GOT3 (cell line): ENCODE results near the gene TBC1D9B.
"Not testable (repeated sequence)": the region's sequence is repeated elsewhere in the genome, so short reads cannot be mapped to it uniquely, and the experiment has no call there.

Experiments
- DNase-seq: peaks from one replicate; lab custom pipeline; 2025; ENCODE audit warnings: mixed read lengths; lab: John Stamatoyannopoulos, UW

TBC1D9B gene

DNA sequence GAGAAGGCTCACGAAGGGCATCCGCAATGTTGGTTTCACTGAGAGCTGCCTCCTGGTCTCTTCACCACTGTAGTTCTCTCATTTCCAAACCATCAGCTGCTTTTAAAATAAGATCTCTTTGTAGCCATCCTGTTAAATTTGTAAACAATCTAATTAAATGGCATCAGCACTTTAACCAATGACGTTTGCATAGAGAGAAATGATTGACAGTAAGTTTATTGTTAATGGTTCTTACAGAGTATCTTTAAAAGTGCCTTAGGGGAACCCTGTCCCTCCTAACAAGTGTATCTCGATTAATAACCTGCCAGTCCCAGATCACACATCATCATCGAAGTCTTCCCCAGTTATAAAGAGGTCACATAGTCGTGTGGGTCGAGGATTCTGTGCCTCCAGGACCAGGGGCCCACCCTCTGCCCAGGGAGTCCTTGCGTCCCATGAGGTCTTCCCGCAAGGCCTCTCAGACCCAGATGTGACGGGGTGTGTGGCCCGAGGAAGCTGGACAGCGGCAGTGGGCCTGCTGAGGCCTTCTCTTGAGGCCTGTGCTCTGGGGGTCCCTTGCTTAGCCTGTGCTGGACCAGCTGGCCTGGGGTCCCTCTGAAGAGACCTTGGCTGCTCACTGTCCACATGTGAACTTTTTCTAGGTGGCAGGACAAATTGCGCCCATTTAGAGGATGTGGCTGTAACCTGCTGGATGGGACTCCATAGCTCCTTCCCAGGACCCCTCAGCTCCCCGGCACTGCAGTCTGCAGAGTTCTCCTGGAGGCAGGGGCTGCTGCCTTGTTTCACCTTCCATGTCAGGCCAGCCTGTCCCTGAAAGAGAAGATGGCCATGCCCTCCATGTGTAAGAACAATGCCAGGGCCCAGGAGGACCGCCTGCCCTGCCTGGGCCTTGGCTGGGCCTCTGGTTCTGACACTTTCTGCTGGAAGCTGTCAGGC is 70.4 kb downstream of the TBC1D9B start:
- DNase-seq = no peak

DNA sequence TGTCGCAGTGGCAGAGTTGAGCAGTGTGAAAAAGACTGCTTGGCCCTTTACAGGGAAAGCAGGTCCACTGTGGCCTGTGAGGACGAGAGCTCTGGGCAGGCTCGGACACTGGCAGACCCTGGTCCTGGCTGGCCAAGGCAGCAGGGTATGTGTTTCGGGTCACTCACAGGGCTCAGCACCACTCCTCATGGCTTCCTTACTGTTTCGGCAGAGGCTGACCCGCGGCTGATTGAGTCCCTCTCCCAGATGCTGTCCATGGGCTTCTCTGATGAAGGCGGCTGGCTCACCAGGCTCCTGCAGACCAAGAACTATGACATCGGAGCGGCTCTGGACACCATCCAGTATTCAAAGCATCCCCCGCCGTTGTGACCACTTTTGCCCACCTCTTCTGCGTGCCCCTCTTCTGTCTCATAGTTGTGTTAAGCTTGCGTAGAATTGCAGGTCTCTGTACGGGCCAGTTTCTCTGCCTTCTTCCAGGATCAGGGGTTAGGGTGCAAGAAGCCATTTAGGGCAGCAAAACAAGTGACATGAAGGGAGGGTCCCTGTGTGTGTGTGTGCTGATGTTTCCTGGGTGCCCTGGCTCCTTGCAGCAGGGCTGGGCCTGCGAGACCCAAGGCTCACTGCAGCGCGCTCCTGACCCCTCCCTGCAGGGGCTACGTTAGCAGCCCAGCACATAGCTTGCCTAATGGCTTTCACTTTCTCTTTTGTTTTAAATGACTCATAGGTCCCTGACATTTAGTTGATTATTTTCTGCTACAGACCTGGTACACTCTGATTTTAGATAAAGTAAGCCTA is 71.3 kb downstream of the TBC1D9B start:
- no peak for DNase-seq

DNA sequence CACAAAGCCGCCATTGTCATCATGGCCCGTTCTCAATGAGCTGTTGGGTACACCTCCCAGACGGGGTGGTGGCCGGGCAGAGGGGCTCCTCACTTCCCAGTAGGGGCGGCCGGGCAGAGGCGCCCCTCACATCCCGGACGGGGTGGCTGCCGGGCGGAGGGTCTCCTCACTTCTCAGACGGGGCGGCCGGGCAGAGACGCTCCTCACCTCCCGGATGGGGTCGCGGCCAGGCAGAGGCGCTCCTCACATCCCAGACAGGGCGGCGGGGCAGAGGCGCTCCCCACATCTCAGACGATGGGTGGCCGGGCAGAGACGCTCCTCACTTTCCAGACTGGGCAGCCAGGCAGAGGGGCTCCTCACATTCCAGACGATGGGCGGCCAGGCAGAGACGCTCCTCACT is 72.8 kb downstream of the TBC1D9B start:
- DNase-seq = not testable (repeated sequence)

DNA sequence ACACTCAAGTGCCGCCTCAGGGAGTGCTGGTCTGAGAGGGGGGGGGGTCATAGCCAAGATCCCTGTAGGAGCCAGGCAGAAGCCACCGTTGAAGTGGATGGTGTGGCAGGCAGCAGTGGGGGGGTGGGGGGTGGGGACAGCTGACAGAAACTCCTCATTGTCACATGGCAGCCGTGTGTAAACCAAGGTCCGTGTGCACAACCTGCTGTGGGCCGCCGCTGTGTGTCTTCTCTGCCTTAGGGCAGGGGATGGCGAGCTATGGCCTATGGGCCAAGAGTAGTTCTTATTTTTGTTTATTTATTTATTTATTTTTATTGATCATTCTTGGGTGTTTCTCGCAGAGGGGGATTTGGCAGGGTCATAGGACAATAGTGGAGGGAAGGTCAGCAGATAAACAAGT is 73.6 kb downstream of the TBC1D9B start:
- DNase-seq = no peak

DNA sequence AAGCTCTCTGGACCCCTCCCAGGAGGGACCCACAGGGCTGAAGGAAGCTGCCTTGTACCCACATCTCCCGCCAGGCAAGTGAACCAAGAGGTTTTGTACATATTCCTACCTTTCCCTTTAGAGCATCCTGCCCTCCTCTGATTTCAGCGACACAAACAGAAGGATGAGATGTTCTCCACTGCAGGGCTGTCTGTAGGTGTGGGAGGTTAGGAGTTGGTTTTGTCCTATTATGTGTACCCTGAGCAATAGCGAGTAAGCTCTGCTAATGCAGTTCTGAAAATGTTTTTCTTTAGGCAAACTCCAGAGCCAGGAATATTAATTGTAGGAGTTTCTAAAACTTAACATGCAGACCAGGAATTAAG is 74.0 kb downstream of the TBC1D9B start:
- no peak for DNase-seq

DNA sequence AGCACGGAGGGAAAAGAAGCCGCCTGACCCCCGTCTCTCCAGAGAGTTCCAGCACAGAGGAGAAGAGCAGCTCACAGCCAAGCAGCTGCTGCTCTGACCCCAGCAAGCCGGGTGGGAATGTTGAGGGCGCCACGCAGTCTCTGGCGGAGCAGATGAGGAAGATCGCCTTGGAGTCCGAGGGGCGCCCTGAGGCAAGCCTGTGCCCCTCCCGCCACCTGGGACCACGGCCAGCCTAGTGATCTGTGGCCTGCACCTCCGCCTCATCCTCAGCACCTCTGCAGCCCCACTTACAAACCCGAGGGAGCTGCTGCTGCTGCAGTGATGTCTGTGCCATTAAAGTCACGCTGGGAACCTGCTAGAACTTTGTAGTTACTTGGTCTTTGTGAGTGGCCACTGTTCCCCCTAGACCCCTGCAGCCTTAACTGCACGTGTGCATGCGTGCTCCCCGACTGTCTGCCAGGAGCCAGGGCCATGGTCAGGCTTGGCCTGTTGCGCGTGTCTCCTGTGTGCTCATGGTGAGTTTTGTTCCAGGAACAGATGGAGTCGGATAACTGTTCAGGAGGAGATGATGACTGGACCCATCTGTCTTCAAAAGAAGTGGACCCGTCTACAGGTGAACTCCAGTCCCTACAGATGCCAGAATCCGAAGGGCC is 74.5 kb downstream of the TBC1D9B start:
- no peak for DNase-seq

DNA sequence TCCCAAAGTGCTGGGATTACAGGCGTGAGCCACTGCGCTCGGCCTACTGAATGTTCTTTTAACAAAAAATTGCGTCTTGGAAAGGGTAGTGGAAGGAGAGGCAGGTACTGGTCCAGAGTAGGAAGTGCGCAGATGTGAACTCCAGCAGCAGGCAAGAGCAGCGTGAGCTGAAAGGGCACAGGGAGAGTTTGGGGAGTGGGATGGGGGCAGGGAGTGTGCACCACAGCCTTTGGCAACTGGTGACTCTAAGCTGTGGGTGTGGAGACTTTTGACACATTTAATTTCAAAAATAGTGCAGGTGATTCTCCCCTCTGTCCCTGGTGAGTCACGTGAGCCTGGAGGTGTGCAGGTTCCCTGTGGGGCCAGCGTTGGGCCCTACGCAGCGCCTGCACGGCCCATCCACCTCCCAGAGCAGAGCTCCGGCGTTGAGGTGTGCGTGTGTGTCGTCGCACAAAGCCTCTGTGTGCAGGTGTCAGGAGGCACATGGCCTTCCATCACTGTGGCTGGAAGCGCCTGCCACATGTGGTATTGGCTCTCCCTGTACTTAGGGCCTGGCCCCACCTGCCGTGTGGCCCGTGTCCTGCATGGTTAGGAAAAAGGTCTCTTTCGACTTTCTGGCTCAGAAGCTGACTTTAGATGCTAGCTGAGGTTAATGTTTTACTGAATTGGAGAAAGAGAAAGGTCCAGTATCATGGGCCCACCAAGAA is 75.5 kb downstream of the TBC1D9B start:
- DNase-seq = no peak

DNA sequence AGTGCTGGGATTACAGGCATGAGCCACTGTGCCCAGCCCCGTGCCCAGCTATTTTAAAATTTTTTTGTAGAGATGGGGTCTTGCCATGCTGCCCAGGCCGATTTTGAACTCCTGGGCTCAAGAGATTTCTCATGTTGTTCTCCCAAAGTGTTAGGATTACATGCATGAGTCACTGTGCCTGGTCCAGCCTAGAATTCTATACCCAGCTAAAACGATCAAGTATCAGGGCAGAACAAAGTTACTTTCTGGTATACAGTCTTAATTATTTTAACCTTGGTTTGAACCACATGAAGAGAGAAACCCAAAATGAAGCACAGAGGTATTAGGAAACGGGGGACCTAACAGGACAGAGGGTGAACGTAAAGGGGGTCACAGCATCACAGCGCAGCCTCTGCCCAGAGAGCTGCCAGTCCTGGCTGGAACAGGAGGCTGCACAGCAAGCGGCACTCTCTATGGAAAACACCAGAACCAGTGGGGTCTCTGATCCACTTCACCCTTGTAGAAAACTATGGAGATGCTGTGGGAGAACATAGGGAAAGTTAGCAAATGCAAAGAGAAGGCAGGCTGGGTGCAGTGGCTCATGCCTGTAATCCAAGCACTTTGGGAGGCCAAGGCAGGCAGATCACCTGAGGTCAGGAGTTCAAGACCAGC is 76.8 kb downstream of the TBC1D9B start:
- no peak for DNase-seq

DNA sequence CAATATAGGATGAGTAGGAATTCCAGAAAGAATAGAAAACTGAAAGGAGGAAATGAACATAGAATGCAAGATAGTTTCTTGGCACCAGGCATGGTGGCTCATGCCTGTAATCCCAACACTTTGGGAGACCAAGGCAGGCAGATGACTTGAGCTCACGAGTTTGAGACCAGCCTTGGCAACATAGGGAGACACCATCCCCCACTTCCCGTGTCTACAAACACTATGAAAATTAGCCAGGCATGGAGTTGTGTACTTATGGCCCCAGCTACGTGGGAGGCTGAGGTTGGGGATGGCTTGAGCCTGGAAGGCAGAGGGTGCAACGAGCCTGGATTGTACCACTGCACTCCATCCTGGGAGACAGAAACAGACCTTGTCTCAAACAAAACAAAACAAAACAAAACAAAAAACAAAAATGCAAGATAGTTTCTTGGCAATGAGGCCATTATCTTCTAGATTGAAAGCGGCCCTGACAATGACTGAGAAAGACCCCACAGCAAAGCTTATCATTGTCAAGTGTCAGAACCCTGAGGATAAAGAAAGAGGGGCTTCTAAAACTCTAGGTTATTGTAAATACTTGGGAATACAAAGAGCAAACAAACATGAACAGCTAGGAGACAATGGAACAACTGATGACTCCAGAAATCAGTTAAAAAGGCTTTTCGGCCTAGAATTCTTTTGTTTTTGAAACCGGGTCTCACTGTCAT is 77.8 kb downstream of the TBC1D9B start:
- no peak for DNase-seq

DNA sequence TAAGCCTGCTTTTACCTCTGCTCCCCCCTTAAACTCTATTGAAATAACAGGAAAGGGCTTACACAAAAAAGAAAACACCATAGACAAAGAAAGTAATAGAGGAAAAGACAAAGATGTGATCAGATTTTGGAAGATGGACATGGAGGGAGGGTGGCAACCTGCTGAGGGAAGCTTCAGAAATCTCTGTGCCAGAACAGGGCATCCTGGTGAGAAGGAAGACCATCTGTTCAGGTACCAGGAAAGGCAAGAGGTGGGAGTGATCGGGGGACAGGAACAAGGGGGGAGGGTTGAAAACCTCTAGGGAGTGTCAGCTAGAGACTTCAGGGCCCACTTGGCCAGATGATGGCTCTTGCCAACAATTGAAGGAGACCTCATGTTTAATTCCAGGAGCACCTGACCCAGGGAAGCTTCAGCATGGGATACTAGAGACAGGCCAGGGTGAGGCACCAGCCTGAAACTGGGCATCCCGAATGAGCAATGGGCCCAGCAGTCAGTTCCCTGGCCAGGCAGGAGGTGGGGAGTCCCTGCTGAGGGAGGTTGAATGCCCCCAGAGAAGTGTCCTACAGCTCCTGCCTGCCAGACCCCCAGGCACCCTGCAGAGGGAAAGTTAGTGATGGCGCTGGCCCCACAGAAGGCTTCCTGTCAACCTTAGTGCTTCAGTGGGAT is 78.8 kb downstream of the TBC1D9B start:
- no peak for DNase-seq

DNA sequence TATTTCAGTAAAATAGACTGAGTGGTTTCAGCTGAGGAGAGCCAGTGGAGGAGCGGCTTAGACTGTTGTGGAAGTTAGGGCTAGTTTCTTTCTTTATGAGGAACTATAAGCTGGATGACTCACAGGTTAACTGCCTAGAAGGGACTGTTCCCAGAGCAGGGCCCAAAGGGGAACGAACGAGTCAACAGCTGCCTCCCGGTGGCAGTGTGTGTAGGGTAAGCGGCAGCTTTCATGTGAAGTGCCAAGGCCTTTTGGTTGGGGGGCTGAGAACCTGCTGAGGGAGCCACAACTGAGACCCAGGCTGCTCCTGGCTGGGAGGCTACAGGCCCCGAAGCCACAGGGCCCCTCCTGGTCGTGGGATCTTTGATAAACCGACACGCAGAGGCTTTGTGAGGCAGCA is 80.0 kb downstream of the TBC1D9B start:
- DNase-seq = no peak

DNA sequence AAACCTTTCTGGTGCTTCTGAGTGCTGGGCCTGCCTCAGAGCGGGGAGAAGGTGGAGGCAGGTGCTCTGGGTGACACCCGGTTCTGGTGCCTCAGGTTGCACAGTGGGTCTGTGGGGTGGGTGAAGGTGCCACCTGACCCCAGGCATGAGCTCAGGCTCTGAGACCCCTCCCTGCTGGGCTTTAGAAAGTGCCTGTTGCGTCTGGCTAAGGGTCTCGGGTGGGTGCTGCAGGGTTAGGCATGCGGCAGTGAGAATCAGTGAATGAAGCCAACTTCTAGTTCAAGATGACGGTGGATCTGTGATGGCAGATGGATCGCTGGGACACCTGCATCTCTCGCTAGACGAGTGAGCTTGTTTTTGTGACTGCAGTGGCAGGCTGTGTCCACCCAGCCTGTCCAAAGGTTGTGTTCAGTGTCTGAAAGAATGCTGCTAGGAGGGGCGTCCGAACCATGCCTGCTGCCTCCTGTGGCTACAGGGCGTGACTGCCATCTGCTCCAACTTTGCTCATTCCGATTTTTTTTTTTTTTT is 82.0 kb downstream of the TBC1D9B start:
- DNase-seq = no peak

DNA sequence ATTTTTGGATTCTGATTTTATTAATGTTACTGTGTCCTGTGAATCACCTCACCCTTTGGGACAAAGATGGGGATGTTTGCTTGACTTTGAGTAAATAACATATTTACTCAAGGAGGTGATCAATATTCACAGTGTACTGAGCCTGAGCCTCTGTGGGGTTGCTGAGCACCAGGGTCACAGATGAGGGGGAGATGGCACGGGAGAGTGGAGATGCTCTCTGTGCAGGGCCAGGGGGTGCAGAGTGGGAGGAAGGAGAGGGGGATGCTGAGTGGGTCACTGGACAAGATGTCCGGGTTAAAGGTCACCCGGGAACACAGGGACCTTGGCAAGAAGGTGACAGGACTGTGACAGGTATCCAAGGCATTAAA is 83.0 kb downstream of the TBC1D9B start:
- DNase-seq = no peak

DNA sequence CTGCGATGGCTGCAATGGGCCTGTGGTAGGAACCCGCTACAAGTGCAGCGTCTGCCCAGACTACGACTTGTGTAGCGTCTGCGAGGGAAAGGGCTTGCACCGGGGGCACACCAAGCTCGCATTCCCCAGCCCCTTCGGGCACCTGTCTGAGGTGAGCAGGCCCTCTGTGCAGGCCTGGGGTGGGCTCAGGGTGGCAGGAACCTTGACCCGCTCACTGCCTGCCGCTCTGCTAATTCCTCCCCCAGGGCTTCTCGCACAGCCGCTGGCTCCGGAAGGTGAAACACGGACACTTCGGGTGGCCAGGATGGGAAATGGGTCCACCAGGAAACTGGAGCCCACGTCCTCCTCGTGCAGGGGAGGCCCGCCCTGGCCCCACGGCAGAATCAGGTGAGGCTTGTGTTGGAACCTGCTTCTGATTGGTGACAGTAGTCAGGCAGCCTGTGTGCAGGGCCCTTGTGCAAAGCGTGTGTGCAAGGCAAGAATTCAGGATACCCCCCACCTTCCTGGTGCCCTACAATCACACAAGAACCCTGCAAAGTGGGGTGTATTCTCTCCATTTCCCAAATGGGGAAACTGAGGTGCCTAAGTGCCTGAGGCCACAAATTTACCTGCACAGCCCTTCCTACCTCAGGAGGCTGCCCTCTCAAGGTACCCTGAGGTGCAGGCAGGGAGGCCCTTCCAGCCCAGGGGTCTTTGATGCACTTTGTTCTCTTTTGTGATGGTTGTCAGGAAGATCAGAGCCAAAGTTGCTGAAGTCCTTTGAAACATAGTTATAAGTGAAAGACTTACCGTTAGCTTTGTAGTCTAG is 83.6 kb downstream of the TBC1D9B start:
- DNase-seq = no peak

DNA sequence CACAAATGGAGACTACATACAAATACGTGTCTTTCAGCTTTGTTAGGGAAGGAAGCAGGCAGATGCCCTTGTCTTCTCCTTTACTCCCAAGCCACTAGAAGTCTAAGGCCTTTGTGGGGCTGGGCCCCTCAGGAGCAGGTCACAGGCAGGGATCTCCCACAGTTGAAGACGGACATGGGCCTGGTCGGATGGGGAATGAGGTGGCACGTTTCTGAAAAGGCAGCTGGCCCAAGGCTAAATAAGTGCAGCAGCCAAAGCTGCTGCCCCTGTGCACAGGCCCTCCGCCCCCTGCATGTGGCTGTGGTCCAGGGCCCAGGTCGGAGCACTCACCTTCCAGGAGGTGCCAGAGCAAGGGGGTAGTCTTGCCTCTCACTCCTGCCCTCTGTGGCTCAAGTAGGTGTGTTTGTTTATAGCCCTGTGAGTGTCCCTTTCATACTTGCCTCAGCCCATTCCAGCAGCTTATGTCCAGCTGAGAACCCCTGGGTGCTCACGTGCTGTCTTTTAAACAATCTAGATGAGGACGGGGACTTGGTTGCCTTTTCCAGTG is 85.2 kb downstream of the TBC1D9B start:
- no peak for DNase-seq

DNA sequence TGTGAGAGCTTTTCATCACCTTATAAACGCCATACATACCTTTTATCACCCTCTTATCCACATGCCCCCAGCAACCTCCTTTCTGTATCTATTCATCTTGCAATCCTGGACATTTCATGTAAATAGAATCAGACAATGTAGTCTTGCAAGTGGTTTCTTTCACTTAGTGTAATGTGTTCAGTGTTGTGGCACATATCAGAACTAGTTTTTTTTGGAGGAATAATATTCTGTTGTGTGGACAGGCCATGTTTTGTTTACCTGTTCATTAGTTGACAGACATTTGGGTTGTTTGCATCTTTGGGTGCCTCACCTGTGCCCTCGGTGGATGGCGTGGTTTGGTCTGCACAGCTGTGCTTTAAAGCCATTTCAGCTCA is 85.7 kb downstream of the TBC1D9B start:
- DNase-seq = no peak

DNA sequence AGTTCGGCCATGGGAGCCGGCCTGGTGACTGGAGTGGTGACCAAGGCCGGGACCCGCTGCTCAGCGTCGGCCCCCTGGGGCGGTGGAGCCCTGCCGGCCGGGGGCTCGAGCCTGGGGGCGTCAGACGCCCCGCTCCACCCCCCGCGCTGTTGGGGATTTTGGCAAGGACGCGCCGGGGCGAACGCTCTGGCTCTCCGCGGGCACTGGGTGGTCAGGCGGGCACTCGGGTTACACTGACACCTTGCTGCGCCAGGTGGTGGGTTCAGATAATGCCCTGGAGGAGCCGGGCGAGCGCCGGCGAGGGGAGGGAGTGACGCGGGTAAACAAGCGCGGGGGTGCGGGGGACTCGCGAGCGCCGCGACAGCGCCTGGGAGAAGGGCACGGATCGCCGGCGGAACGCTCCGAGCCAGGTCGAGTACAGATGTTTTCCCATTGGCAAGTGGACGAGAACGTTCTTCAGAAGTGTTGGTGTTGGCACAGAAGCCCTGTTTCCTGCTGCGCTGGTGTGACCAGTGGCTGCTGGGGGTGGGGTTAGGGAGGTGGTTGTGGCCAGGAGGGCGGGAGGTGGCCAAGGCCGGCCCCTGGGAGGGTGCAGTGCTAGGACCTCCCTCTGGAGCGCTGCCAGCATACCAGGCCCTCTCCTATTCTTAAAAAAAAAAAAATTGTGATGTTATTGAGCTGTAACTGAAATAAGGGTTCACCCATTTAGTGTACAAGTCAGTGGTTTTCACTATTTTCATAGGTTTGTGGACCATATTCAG is 86.2 kb downstream of the TBC1D9B start:
- peak; percentile 67 for DNase-seq
